SK-N-SH (cell line): ENCODE measurements around the gene CREB5. TPM values are rescaled to one million over a fixed set of nuclear protein-coding genes. Genes with fewer than 3 reads are reported as not detected.

Experiments used
- CTCF ChIA-PET: fragments of 300-600, 350-600 bp; formaldehyde crosslinking; extraction: SDS; loops from one replicate; lab custom pipeline; 2021; lab: Yijun Ruan, JAX
- POLR2A ChIA-PET: fragments of 350-600 bp; sonication (Branson Sonifier 250); formaldehyde crosslinking; extraction: SDS; loops from one replicate; lab custom pipeline; 2020; ENCODE audit warnings: antibody characterized with exemption, inconsistent platforms; lab: Yijun Ruan, JAX
- DNase-seq: peaks from one replicate; pipeline ENCODE4 v3.0.0; 2012
- H2AFZ ChIP-seq: fragments of 200-600 bp; sonication (generic); 2 replicates; pipeline ENCODE4 v1.8.1; 2016; ENCODE audit warnings: antibody characterized with exemption, mild to moderate bottlenecking, low read depth
- H3F3A ChIP-seq: fragments of 200-600 bp; sonication (generic); replicated peaks from 2 replicates; pipeline ENCODE3; 2016; ENCODE audit warnings: antibody characterized with exemption, mild to moderate bottlenecking; ENCODE audit not compliant: insufficient read depth
- H3K27ac ChIP-seq, 2 experiments: fragments of 200-500 bp in 1 of 2; fragments of 200-600 bp in 1 of 2; sonication (Bioruptor generic) in 1 of 2; sonication (generic), shearing (Covaris generic) in 1 of 2; 2 replicates each; pipeline versions ENCODE4 v1.5.1 to v1.6.1; 2014 to 2016; ENCODE audit warnings: low read depth in 2 of 2, inconsistent platforms in 1 of 2, low read length in 1 of 2, mild to moderate bottlenecking in 1 of 2, mixed read lengths in 1 of 2
- H3K27me3 ChIP-seq: fragments of 200-600 bp; sonication (generic), shearing (Covaris generic); 2 replicates; pipeline ENCODE4 v1.6.1; 2016; ENCODE audit warnings: mixed run types; ENCODE audit not compliant: insufficient read depth
- H3K36me3 ChIP-seq, 2 experiments: fragments of 200-500 bp in 1 of 2; fragments of 200-600 bp in 1 of 2; sonication (Bioruptor generic) in 1 of 2; sonication (generic) in 1 of 2; replicated peaks in 1 of 2; 2 replicates each; pipeline versions ENCODE3 to v1.5.1; 2014 to 2016; ENCODE audit warnings: low read length in 1 of 2, mild to moderate bottlenecking in 1 of 2; ENCODE audit not compliant: insufficient read depth in 2 of 2, control insufficient read depth in 1 of 2
- H3K4me1 ChIP-seq, 2 experiments: fragments of 200-500 bp in 1 of 2; fragments of 200-600 bp in 1 of 2; sonication (Bioruptor generic) in 1 of 2; sonication (generic), shearing (Covaris generic) in 1 of 2; 2 replicates each; pipeline versions ENCODE4 v1.5.1 to v1.6.1; 2014 to 2016; ENCODE audit warnings: low read depth in 1 of 2, low read length in 1 of 2, mixed run types in 1 of 2; ENCODE audit not compliant: insufficient read depth in 2 of 2, control insufficient read depth in 1 of 2
- H3K4me2 ChIP-seq: fragments of 200-600 bp; sonication (generic), shearing (Covaris generic); 2 replicates; pipeline ENCODE4 v1.6.1; 2017; ENCODE audit warnings: mixed run types
- H3K4me3 ChIP-seq, 2 experiments: fragments of 200-500 bp in 1 of 2; fragments of 200-600 bp in 1 of 2; sonication (Bioruptor generic) in 1 of 2; sonication (generic), shearing (Covaris generic) in 1 of 2; 2 replicates each; pipeline versions ENCODE4 v1.5.1 to v1.8.1; 2014 to 2016; ENCODE audit warnings: low read depth in 2 of 2, inconsistent platforms in 1 of 2, low read length in 1 of 2, mild to moderate bottlenecking in 1 of 2, mixed read lengths in 1 of 2, moderate library complexity in 1 of 2
- H3K79me2 ChIP-seq: fragments of 200-600 bp; sonication (generic); 2 replicates; pipeline ENCODE4 v1.8.1; 2017; ENCODE audit warnings: mild to moderate bottlenecking; ENCODE audit not compliant: insufficient read depth
- H3K9ac ChIP-seq: fragments of 200-600 bp; sonication (generic); 2 replicates; pipeline ENCODE4 v1.6.1; 2017; ENCODE audit warnings: mixed run types
- H3K9me2 ChIP-seq: fragments of 200-600 bp; sonication (generic); 2 replicates; pipeline ENCODE4 v1.6.1; 2017; ENCODE audit warnings: mixed run types
- H3K9me3 ChIP-seq: fragments of 200-600 bp; sonication (generic); 2 replicates; pipeline ENCODE4 v1.6.1; 2017; ENCODE audit warnings: mixed run types, mild to moderate bottlenecking, moderate library complexity
- H4K20me1 ChIP-seq: fragments of 200-600 bp; sonication (generic); 2 replicates; pipeline ENCODE4 v1.6.1; 2017; ENCODE audit warnings: mild to moderate bottlenecking, mixed run types; ENCODE audit not compliant: insufficient read depth
- CHD2 ChIP-seq: fragments of 150-350 bp; IDR thresholded peaks from 2 replicates; pipeline ENCODE4 v1.6.1; 2018; ENCODE audit warnings: low read length; ENCODE audit not compliant: partially characterized antibody
- GABPA ChIP-seq: IDR thresholded peaks from 2 replicates; pipeline ENCODE4 v1.4.0; 2012; ENCODE audit warnings: low read depth, mild to moderate bottlenecking
- IRF3 ChIP-seq: fragments of 150-350 bp; IDR thresholded peaks from 2 replicates; pipeline ENCODE4 v1.6.1; 2016; ENCODE audit warnings: mild to moderate bottlenecking, low read depth, low read length
- JUND ChIP-seq: IDR thresholded peaks from 2 replicates; pipeline ENCODE4 v1.4.0; 2012
- MAX ChIP-seq: IDR thresholded peaks from 2 replicates; pipeline ENCODE4 v1.4.0; 2012; ENCODE audit warnings: low read depth
- MXI1 ChIP-seq: IDR thresholded peaks from 2 replicates; pipeline ENCODE4 v1.6.1; 2012; ENCODE audit warnings: mild to moderate bottlenecking, low read depth, low read length, improper control_type of control experiment
- PBX3 ChIP-seq: IDR thresholded peaks from 2 replicates; pipeline ENCODE4; 2012
- POLR2AphosphoS5 ChIP-seq: IDR thresholded peaks from 2 replicates; pipeline ENCODE4 v1.6.1; 2012; ENCODE audit warnings: low read depth, low read length
- RCOR1 ChIP-seq: fragments of 150-350 bp; IDR thresholded peaks from 2 replicates; pipeline ENCODE4 v1.6.1; 2017; ENCODE audit warnings: antibody characterized with exemption, low read length
- RFX5 ChIP-seq: IDR thresholded peaks from 2 replicates; pipeline ENCODE4 v1.6.1; 2012; ENCODE audit warnings: mild to moderate bottlenecking, improper control_type of control experiment, low read length
- SIN3A ChIP-seq: IDR thresholded peaks from 2 replicates; pipeline ENCODE4 v1.6.1; 2012; ENCODE audit warnings: low read depth, mild to moderate bottlenecking, low read length, moderate library complexity, borderline replicate concordance
- SMC3 ChIP-seq: IDR thresholded peaks from 2 replicates; pipeline ENCODE4 v1.6.1; 2012; ENCODE audit warnings: low read depth, low read length, improper control_type of control experiment
- TCF12 ChIP-seq: IDR thresholded peaks from 2 replicates; pipeline ENCODE4 v1.4.0; 2012
- USF1 ChIP-seq: IDR thresholded peaks from 2 replicates; pipeline ENCODE4 v1.4.0; 2012; ENCODE audit warnings: low read depth, borderline replicate concordance
- USF2 ChIP-seq: fragments of 150-350 bp; IDR thresholded peaks from 2 replicates; pipeline ENCODE4 v1.6.1; 2017; ENCODE audit warnings: antibody characterized with exemption, low read length, low read depth, borderline replicate concordance
- YY1 ChIP-seq: IDR thresholded peaks from 2 replicates; pipeline ENCODE4 v1.4.0; 2012; ENCODE audit warnings: low read depth, mild to moderate bottlenecking
- WGBS: methylation state at CpG from one replicate; pipeline ENCODE4 v1.1.6; 2017; ENCODE audit warnings: low lambda C conversion rate; 5-methylcytosine and 5-hydroxymethylcytosine counted together
- polyA plus RNA-seq, 3 experiments: library from polyadenylated mRNA; depleted of rRNA; stranded (reverse); fragments of >200 nt; gene quantifications; 2 replicates each; pipeline ENCODE4 v1.2.3, GENCODE V29; 2012

Gene CREB5
- polyA plus RNA-seq, 1 of the 3 experiments (the other 2 are of a cell fraction): 19.3 TPM

GRCh38 chr7:28784171-28784902 lies 372.0 kb downstream of the CREB5 start:
- Histone ChIP-seq H2AFZ (no peak overlapping the region), H3K9me3 (no peaks in the 10 kb centered on the region), H3K79me2 (no peaks in the 10 kb centered on the region), H3K9me2 (no peaks in the 10 kb centered on the region), H3K4me3 (no peak overlapping the region), H3K27ac (no peak overlapping the region), H3K9ac (no peak overlapping the region), H3K4me1 (peaks cover 0 to 15% of the 10 kb centered on the region in 2 experiments; a peak in 2 of 4 replicates)
- POLR2A ChIA-PET: no interaction called here
- 77% methylated on average over 13 of the region's 13 CpGs for WGBS
- CTCF ChIA-PET: interaction anchor here (0.8 to 1.2 kb wide), 2 partner anchors 11 to 22 kb away, joined by 3 read pairs; no protein-coding TSS in a partner anchor
- TF ChIP-seq JUND (no peak), POLR2AphosphoS5 (no peak), MXI1 (no peak), TCF12 (no peak), USF1 (no peak), IRF3 (no peak), RCOR1 (no peak), SMC3 (no peak), GABPA (no peak), YY1 (no peak), USF2 (no peak), PBX3 (no peak), CHD2 (no peak), RFX5 (no peak), MAX (no peak), SIN3A (no peak)
- TF ChIP-seq, all 33 proteins: peak for 0
- Histone ChIP-seq H3K36me3 (no peaks in the 10 kb centered on the region), H3K4me2 (no peak overlapping the region), H3K27me3 (no peaks in the 10 kb centered on the region), H3F3A (no peaks in the 10 kb centered on the region), H4K20me1 (no peaks in the 10 kb centered on the region)
- DNase-seq: peak; percentile 49
